SU-DHL-6 (cell line): ENCODE data around the gene INO80C.

Experiments
- EZH2phosphoT487 ChIP-seq: fragments of 200-600 bp; sonication (generic), shearing (Covaris generic); conservative IDR thresholded peaks from 2 replicates; pipeline ENCODE4 v1.6.1; 2018; ENCODE audit warnings: mild to moderate bottlenecking, antibody characterized with exemption, low read length, moderate library complexity, mixed read lengths
- TF ChIP-seq, protein P1 (sequence below): fragments of 200-600 bp; sonication (generic); IDR thresholded peaks from one replicate; pipeline ENCODE4 v1.5.1; 2017; ENCODE audit warnings: antibody characterized with exemption, mild to moderate bottlenecking, low read length, moderate library complexity; ENCODE audit not compliant: insufficient read depth, poor library complexity, severe bottlenecking

DNA sequence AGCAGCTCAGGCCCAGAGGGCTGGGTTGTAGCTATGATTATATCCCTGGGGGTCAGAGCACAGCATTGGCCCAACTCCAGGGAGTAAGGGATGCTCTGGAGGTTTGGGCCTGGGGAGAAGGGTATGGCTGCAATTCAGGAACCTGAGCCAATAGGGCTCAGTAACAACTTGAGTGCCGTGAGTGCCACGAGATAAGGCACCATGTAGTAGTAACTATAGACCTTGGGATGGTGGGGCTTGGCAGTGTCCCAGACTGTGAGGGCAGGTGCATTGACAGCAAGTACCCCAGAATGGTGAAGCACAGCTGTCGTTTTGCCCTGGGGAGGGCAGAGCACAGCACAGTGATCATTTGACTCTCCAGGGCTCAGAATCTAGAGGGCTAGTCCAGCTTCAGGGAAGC is 75.5 kb downstream of the INO80C start:
- TF ChIP-seq, protein P1, sequence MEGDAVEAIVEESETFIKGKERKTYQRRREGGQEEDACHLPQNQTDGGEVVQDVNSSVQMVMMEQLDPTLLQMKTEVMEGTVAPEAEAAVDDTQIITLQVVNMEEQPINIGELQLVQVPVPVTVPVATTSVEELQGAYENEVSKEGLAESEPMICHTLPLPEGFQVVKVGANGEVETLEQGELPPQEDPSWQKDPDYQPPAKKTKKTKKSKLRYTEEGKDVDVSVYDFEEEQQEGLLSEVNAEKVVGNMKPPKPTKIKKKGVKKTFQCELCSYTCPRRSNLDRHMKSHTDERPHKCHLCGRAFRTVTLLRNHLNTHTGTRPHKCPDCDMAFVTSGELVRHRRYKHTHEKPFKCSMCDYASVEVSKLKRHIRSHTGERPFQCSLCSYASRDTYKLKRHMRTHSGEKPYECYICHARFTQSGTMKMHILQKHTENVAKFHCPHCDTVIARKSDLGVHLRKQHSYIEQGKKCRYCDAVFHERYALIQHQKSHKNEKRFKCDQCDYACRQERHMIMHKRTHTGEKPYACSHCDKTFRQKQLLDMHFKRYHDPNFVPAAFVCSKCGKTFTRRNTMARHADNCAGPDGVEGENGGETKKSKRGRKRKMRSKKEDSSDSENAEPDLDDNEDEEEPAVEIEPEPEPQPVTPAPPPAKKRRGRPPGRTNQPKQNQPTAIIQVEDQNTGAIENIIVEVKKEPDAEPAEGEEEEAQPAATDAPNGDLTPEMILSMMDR, result no peak
- TF ChIP-seq EZH2phosphoT487, result no peak
